ENCODE results near the gene OSBPL8.
"Not testable (repeated sequence)": the region's sequence is repeated elsewhere in the genome, so short reads cannot be mapped to it uniquely, and the experiment has no call there.

Gene OSBPL8

DNA sequence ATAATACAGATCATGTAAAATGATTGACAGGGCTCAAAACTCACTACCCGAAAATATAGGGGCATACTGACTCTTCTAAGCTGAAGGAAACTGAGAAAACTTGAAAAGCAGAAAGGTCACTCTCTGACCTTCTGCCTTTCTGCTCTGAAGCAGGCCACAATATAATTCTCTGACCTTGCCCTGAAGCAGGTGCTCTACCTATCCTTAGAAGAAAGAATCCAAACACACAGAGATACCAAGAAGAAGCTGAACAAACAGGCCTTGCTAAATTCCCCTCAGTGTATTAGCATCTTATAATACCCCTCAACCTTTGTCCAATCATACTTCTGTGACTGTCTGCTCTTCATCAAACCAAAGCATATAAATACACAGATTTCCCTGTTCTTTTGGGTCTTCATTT, 150.5 kb downstream of the OSBPL8 start:
- no peak for DNase-seq

DNA sequence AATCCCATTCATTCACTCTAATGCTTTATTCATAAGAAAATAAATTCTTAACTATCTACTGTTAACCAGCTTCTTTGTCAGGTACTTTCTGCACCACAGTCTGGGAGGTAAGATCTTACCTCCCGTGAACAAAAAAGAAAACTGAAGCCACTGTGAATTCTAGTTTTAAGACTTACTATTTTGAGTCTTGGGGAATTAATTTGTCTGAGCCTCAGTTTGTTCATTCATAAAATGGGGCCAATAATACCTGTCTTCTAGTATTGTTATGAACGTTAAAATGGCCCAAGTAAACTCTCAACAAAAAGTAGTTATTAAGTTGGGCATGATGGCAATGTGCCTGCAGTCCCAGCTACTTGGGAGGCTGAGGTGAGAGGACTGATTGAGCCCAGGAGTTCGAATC, 151.9 kb downstream of the OSBPL8 start:
- no peak for DNase-seq

DNA sequence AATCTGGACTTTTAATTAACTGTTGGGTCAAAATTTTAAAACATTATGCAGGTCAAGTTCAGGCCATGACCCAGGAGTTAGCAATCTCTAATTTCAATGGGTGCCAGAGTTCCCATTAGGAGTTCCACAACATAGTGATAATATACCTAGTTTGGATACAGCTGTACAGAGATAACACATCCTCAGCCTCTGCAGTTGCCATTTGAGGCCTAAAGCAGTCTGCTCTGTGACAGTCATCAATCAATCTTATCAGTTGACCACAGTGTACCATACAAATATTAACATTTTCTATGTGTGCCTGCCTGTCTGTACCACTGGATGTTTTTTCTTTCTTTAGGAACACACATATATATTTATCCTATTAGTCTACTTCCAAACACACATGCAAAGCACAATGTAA, 157.3 kb downstream of the OSBPL8 start:
- DNase-seq, result no peak

DNA sequence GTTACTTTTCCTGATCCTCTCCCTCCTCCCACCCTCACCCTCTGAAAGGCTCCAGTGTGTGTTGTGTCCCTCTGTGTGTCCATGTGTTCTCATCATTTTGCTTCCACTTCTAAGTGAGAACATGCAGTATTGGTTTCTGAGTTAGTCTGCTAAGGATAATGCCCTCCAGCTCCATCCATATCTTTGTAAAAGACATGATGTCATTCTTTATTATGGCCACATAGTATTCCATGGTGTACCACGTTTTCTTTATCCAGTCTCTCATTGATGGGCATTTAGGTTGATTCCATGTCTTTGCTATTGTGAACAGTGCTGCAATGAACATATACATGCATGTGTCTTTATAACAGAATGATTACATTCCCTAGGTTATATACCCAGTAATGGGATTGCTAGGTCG, 159.4 kb downstream of the OSBPL8 start:
- no peak for DNase-seq

DNA sequence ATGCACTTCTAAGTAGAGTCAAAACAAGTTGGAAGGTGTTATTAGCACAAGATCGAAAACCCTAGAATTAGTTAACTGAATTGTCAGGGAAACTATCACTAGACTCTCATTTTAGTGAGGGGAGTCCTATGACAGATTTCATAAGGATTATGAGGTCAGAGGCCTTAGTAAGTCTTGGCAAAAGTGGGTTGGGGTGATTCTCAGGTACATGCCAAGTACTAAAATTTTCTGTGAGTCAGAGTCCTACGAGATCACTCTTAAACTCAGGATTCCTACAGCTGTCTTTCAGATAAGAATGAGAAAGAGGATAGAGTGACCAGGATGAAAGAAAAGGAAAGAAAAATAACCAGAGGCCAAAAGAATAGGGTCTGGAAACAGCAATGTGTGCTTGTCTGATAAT, 160.5 kb downstream of the OSBPL8 start:
- no peak for DNase-seq

DNA sequence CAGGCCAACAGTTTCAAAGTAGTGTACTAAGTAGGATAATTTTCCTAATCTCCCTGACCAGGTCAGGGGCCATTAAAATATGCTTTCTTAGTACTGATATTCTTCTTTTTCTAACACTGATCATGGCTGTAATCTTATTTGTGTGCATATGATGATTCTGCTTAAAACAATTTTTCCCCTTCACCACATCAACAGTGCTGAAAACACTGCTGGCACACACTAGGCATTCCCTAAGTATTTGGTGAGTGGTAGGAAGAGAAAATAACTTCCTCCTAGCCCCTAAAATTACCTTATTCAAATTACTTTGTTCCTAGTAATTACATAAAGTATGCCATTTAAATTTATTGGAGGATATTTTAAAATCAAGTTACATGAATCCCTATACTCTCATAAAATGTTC, 161.5 kb downstream of the OSBPL8 start:
- DNase-seq, result no peak

DNA sequence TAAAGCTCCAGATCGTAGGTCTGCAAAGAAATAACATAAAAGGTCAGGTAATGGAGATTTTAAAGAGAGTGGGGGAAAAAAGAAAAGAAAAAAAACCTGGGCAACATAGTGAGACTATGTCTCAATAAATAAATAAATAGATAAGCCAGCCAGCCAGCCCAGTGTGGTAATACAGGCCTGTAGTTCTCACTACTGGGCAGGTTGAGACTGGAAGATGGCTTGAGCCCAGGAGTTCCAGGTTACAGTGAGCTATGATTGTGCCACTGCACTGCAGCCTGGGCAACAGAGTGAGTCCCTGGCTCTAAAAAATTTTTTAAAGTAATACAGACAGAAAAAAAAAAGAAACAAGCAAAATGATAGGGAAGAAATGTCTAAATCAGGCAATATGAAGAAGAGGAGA, 168.1 kb downstream of the OSBPL8 start:
- DNase-seq, result no peak

DNA sequence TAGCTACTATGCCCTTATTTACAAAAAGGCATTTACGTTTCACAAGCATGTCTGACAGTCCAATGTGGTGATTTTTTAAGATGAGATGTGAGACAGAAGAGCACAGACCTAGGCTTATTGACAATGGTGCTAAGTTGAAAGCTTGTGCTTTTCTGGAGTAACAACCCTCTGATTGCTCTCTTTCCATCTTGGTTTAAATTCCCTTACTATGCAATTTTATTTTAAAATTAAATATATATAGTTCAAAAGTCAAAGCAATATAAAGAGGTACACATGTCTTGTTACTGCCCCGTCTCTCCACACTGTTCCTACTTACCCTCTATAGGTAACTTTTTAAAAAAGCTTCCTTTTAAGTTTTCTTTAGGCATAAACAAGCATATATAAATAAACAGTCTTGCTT, 172.0 kb downstream of the OSBPL8 start:
- no peak for DNase-seq

DNA sequence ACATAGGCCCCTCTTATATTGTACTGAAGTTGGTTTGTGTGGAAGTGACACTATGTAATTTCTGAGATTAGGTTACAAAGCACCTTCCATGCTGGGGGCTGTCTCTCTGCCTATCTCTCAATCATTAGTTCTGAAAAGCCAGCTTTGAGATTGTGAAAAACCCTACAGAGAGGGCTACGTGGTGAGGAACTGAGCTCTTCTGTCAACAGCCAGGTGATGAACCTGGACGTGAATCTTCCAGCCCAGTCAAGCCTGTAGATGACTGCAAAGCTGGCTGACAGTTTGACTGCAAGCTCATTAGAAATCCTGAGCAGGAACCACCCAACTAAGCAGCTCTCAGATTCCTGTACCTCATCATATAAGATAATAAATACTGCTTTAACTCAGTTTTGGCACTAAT, 175.0 kb downstream of the OSBPL8 start:
- DNase-seq, result no peak

DNA sequence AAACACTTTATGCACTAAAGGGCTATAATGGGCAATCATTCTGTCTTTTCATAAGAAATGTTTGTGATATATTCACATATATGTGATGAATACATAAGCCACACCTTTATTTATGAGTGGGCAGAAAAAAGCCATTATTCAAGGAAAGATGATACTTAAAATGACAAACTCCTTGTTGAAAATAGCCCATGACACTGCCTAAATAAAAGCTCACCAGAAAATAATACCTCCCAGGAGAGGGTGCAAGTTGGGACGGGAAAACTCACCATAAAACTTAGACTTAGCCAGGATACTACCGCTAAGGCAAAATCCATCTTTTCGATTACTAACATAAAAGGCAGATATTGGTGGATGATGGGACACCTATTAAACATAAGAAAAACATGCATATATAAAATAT, 175.6 kb downstream of the OSBPL8 start:
- DNase-seq, result no peak

DNA sequence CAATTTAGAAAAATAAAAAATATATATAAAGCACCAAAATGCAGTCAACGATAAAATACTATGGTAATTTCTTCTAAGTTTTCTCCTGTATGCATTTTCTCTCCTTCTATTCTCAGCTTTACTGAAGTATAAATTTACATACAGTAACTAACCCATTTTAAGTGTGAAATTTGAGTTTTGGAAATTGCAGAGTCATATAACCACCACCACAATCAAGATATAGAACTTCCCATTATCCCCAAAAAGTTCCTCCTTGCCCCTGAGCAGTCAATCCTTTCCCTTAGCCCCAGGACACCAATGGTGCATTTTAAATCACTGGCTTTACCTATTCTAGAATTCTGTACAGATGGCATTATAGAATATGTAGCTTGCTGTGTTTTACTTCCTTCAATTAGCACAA, 180.3 kb downstream of the OSBPL8 start:
- DNase-seq, result no peak

DNA sequence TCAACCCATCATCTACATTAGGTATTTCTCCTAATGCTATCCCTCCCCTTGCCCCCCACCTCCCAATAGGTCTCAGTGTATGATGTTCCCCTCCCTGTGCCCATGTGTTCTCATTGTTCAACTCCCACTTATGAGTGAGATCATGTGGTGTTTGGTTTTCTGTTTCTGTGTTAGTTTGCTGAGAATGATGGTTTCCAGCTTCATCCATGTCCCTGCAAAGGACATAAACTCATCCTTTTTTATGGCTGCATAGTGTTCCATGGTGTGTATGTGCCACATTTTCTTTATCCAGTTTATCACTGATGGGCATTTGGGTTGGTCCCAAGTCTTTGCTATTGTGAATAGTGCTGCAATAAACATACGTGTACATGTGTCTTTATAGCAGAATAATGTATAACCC, 182.7 kb downstream of the OSBPL8 start:
- not testable (repeated sequence) for DNase-seq

DNA sequence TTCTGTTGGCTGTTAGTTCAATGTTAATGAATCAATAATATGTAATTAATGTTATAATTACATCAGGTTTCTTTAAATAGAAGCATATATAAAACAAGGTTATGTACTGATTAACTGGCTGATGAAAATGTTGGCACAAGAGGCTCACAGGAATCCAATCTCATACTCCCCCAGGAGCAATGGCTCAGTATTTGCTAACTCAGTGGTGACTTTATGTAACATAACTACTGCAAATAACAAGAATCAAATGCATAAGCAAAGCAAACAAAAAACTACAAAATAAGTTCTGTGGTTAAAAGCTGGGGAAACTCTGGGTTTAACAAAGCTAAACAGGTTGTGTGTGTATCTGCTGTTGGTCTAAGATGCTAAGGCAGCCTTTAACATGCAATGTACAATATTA, 183.6 kb downstream of the OSBPL8 start:
- DNase-seq, result no peak

DNA sequence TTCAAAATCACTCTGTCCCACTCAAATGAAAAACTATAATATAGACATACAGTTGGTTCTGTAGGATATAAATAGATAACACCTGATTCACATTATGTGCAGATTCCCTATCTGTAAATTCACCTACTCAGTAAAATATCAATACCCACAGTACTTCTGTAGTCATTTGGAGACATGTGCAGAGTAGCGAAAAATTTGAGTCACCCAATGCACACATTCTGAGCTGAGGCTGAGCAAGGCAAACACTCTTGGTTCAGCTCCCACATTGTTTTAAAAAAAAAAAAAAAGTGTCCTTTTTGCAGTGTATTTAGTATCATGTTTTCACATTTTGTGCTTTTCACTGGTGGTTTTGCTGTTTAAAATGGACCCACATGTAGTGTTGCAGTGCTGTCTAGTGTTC, 184.1 kb downstream of the OSBPL8 start:
- DNase-seq, result no peak

DNA sequence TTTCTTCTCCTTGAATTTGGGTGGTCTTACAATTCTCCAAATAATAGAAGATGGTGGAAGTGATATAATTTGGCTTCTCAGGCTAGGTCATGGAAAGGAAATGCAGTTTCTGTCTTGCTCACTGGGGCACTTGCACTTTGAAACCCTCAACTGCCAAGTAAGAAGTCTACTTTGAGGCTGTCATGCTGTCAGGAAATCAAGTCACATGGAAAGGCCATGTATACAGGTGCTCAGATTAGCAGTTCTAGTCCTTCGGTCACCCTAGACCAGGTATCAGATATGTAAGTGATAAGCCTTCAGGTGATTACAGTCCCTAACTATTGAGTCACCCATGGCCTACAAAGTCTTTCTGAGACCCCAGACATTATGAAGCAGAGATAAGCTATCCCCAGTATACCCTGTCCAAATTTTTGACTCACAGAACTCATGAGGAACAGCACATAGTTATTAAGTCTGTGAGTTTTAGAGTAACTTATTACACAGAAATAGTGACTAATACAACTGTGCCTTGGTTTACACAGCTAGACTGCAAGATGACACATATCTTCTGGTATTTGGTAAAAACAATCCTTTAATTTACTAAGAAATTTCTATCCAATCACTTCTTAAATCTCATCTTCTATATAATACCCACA, 185.1 kb downstream of the OSBPL8 start:
- DNase-seq, result no peak

DNA sequence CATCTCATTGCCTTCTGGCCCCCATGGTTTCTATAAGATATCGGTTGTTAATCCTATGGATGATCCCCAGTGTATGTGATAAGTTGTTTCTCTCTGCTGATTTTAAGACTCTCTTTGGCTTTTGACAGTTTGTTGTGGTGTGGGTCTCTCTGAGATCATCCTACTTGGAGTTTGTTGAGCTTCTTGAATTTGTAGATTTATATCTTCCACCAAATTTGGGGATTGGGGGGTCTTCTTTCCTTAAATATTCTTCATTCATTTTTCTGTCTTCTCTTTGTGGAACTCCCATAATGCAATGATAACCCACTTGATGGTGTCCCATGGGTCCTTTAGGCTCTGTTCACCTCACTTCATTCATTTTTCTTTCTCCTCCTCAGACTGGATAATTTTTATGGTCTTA, 191.3 kb downstream of the OSBPL8 start:
- DNase-seq, result no peak

DNA sequence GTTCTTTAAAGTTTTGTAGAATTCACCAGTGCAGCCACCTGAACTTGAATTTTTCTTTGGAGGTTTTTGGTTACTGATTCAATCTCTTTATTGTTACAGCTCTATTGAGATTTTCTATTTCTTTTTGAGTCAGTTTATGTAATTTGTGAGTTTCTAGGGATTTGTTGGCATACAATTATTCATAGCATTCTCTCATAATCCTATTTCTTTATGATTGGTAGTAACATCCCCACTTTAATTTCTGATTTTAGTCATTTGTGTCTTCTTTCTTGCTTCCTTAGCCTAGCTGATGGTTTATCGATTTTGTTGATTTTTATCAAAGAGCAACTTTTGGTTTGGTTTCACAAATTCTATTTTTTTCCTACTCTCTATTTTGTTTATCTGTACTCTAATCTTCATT, 193.4 kb downstream of the OSBPL8 start:
- no peak for DNase-seq

DNA sequence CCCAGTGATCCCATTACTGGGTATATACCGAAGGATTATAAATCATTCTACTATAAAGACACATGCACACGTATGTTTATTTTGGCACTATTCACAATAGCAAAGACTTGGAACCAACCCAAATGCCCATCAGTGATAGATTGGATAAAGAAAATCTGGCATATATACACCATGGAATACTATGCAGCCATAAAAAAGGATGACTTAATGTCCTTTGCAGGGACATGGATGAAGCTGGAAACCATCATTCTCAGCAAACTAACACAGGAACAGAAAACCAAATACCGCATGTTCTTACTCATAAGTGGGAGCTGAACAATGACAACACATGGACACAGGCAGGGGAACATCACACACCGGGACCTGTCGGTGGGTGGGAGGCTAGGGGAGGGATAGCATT, 195.4 kb downstream of the OSBPL8 start:
- DNase-seq, result not testable (repeated sequence)

DNA sequence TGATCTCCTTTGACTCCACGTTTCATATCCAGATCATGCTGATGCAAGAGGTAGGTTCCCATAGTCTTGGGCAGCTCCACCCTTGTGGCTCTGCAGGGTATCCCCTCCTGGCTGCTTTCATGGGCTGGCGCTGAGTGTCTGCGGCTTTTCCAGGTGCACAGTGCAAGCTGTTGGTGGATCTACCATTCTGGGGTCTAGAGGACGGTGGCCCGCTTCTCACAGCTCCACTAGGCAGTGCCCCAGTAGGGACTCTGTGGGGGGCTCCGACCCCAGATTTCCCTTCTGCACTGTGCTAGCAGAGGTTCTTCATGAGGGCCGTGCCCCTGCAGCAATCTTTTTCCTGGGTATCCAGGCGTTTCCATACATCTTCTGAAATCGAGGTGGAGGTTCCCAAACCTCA, 199.3 kb downstream of the OSBPL8 start:
- DNase-seq, result no peak

DNA sequence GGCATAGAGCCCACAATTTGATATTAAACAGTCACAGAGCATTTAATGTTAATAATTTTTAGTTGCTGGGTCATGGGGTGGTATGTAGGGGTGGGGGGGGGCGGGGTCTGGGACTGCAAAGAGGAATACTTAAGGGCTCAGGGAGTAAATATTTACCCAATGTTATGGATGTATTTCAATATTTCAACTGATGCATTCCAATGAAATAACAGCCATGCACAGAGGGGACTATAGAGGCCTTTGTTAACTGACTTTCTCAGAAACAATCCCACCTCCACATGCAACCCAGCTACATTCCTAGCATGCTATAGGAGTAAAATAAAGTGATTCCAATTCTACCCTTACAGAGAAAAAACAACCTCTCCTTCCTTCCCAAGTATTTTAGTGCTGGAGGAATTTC, 203.5 kb downstream of the OSBPL8 start:
- no peak for DNase-seq

DNA sequence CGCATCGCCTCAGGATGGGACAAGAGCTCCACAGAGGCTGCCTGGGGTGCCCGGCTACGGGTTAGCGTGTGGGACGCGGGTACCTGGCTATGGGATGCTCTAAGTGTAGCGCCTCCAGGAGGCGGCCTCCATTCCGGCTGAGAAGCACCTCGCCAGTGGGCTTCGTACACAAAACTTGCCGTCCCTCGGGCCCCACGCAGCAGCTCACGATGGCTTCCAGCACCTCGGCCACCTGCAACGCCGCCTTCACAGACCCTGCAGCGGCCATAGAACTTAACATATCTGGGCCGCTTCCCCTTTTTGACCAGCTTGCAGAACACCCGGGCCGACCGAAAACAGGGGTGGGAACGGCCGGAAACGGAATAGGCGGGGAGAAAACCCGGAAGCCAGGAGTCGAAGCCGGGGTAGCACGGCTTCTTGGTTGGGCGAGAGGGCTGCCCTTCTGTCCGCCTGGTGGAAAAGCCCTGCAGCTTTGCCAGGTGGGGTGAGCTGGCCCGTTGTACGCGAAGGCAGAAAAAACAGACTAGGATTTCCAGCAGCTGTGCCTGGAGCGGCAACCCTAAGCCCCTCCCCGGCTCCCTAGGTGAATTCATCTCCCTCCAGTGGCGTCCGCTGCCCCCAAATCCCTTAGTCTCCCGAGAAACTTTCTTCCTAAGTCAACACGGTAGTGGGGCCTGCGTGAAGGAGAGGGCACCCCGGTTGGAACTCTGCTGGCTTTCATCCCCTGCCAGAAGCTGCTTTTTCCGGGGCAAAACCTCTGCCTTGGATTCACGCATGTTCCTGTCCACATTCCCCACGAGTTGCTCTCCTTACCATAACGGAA, 211.3 kb downstream of the OSBPL8 start, which contains the start of gene BBS10:
Gene BBS10 (minus strand): TSS at position 337 of the 823 bp plus-strand sequence. CDS start 57 bp downstream, at position 280.
- peak; percentile 71 for DNase-seq

DNA sequence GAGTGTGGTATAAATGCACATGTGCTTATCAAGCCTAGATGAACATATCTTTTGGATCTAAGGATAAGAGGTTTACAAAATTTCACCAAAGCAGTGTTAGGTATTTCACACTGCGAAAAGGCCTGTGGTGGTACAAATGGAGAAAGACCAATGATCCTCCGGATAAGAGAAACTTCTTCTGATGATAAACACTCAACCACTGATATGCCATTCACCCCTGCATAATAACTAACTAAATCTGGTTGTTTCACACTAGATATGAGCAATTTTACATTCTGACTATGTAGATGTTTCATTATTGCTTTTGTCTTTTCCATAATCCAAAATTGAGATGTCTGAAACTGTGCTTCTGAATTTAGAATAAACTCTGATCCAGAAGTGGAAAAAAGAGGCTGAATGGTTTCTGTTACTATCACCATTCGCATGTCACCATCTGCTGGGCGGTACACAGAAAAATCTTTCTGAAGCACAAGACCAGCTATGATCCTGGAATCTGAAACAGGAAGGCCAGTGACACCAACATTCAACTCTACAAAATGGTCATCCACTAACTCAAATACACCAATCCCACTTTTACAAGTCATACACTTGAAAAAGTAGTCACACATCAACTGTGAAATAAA, 212.7 kb downstream of the OSBPL8 start:
- no peak for DNase-seq

DNA sequence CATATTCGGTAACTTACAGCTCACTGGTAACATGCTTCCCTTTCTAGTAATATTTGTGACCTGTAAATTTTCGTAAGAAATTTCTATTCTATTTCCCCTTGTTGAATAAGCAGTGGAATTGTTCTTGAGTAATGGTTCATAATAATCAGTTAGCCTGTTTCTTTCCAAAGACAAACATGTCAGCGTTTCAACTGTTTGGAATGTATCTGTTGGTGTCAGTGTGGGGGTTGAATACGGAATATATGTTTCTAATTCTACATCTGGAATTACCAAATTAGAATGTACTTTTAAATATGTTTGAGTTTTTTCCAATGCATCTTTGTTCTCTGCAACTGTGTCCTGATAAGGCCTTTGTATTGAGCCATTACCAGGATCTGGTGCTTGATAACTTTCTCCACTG, 213.3 kb downstream of the OSBPL8 start:
- DNase-seq, result no peak

DNA sequence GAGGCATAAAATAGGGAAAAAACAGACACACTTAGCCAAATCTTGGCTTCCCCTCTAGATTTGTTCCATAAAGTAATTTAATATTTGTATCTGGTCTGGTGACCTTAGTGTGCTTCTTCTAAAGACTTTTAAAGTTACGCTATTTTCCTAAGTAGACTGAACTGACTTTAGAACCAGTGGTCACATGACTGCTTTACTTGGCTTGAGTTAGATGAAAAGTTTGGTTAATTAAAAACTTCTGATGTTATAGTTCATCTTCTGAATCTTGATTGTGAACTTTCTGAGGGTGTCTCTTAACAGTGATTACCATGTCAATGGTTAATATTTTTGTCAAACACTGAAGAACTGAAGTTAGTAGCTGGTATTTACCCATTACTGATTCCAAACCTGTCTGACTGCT, 214.0 kb downstream of the OSBPL8 start:
- DNase-seq, result no peak

All from activated CD4-positive, alpha-beta T cell treated with anti-CD3 and anti-CD28 coated beads for 1 hour (primary cell).